Measurements from ENCODE around the gene RC3H2. TPM values are rescaled to one million over a fixed set of nuclear protein-coding genes. Genes with fewer than 3 reads are reported as not detected.
"Not testable (repeated sequence)": the region's sequence is repeated elsewhere in the genome, so short reads cannot be mapped to it uniquely, and the experiment has no call there.

Gene RC3H2
- total RNA-seq, 4 donors from 2014 or later = 24.2 to 30.9 (median 27.1) TPM

DNA sequence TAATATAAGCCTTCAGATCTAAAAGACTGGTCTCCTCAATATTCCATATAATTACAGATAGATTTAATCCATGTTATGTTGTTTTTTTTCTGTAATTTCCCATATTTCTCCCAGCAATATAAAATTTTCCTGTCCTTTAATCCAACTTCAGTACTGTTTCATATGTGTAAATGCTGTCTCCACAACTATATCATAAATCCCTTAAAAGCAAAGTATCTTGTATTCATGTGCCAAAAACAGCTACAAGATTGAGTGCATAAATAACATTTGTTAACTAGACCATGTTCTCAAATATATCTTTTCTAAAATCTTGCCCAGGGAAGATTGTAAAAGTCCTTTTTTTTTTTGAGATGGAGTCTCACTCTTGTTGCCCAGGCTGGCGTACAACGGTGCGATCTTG, 41.8 kb downstream of the RC3H2 start:
- no peak for TF ChIP-seq POLR2A (IDR thresholded peaks at IDR 0.05)
- TF ChIP-seq, protein P1, sequence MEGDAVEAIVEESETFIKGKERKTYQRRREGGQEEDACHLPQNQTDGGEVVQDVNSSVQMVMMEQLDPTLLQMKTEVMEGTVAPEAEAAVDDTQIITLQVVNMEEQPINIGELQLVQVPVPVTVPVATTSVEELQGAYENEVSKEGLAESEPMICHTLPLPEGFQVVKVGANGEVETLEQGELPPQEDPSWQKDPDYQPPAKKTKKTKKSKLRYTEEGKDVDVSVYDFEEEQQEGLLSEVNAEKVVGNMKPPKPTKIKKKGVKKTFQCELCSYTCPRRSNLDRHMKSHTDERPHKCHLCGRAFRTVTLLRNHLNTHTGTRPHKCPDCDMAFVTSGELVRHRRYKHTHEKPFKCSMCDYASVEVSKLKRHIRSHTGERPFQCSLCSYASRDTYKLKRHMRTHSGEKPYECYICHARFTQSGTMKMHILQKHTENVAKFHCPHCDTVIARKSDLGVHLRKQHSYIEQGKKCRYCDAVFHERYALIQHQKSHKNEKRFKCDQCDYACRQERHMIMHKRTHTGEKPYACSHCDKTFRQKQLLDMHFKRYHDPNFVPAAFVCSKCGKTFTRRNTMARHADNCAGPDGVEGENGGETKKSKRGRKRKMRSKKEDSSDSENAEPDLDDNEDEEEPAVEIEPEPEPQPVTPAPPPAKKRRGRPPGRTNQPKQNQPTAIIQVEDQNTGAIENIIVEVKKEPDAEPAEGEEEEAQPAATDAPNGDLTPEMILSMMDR (IDR thresholded peaks at IDR 0.05) = no peak
- intact Hi-C loops (cut with DNase I; ENCODE audit: low total_unique reads) = no loop called here
- WGBS, 2 donors = 96 to 100% methylated on average over 3 of the region's 3 CpGs
- no peak for DNase-seq (ENCODE audit: low spot score in 2 of 2)
- H3K4me3 ChIP-seq (ENCODE audit: low read depth, poor library complexity, severe bottlenecking) = no peak overlapping the region

DNA sequence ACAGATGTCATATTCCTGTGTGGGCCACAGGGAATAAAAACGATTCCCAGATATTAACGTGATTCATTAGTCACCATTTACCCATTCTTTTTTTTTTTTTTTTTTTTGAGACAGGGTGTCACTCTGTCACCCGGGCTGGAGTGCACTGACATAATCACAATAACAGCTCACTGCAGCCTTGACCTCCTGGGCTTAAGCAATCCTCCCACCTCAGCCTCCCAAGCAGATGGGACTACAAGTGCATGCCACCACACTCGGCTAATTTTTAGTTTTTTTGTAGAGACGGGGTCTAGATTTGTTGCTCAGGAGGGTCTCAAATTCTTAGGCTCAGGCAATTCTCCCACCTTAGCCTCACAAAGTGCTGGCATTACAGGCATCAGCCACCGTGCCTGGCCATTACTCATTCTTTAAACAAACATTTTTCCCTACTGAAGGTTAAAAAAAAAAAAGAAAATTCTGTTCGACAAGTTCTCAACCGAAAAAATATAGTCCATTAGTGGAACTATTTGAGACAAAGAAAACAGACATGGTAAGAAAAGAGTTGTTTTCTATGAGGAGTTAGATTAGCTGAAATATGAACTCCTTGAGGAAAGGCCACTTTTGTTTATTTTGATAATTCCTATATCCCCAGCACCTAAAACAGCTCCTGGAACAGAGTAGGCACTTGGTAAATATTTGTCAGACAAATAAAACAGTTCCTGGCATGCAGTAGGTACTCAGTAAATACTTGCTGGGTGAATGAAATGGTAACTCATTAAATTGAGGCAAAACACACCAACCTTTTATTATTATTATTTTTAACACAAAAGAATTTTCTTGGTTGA, 44.6 kb downstream of the RC3H2 start:
- 91 to 92% methylated on average over 8 of the region's 8 CpGs for WGBS, 2 donors
- intact Hi-C loops (cut with DNase I; ENCODE audit: low total_unique reads) = no loop called here
- no peak overlapping the region for H3K4me3 ChIP-seq (ENCODE audit: low read depth, poor library complexity, severe bottlenecking)
- DNase-seq (ENCODE audit: low spot score in 2 of 2) = no peak
- TF ChIP-seq, protein P1 (IDR thresholded peaks at IDR 0.05) = no peak
- no peak for TF ChIP-seq POLR2A (IDR thresholded peaks at IDR 0.05)

DNA sequence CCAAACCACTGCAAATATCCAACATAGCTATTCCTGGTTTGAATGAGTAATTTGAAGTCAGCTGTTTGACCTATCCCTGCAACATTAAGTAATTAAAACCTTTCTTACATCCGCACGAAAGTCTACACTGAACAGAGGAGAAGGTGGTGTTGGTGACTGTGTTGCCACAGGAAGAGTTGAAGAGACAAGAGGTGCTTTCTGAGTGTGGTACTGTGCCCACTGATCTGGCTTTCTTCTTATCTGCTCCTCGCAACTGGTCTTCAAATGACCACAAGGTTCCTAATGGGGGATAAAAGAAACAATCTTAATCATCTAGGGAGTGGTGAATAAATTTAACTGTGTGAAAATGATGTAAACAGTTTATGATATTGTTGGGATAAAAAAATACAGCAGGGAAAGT, 47.3 kb downstream of the RC3H2 start:
- no peak overlapping the region for H3K4me3 ChIP-seq (ENCODE audit: low read depth, poor library complexity, severe bottlenecking)
- intact Hi-C loops (cut with DNase I; ENCODE audit: low total_unique reads) = no loop called here
- DNase-seq (ENCODE audit: low spot score in 2 of 2) = no peak
- 94 to 95% methylated on average over 3 of the region's 3 CpGs for WGBS, 2 donors
- TF ChIP-seq POLR2A (IDR thresholded peaks at IDR 0.05) = no peak
- TF ChIP-seq, protein P1 (IDR thresholded peaks at IDR 0.05) = no peak

DNA sequence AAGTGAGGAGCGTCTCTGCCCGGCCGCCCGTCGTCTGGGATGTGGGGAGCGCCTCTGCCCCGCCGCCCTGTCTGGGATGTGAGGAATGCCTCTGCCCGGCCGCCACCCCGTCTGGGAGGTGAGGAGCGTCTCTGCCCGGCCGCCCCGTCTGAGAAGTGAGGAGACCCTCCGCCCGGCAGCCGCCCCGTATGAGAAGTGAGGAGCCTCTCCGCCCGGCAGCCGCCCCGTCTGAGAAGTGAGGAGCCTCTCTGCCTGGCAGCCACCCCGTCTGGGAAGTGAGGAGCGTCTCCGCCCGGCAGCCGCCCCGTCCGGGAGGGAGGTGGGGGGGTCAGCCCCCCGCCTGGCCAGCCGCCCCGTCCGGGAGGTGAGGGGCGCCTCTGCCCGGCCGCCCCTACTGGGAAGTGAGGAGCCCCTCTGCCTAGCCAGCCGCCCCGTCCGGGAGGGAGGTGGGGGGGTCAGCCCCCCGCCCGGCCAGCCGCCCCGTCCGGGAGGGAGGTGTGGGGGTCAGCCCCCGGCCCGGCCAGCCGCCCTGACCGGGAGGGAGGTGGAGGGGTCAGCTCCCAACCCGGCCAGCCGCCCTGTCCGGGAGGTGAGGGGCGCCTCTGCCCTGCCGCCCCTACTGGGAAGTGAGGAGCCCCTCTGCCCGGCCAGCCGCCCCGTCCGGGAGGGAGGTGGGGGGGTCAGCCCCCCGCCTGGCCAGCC, 52.9 kb downstream of the RC3H2 start:
- WGBS, 2 donors = 98% methylated on average over 17 of the region's 59 CpGs; no CpG with 5 or more reads in 1 of the 2 donors
- H3K4me3 ChIP-seq (ENCODE audit: low read depth, poor library complexity, severe bottlenecking); DNase-seq (ENCODE audit: low spot score in 2 of 2); intact Hi-C loops (cut with DNase I; ENCODE audit: low total_unique reads): not testable (repeated sequence)

DNA sequence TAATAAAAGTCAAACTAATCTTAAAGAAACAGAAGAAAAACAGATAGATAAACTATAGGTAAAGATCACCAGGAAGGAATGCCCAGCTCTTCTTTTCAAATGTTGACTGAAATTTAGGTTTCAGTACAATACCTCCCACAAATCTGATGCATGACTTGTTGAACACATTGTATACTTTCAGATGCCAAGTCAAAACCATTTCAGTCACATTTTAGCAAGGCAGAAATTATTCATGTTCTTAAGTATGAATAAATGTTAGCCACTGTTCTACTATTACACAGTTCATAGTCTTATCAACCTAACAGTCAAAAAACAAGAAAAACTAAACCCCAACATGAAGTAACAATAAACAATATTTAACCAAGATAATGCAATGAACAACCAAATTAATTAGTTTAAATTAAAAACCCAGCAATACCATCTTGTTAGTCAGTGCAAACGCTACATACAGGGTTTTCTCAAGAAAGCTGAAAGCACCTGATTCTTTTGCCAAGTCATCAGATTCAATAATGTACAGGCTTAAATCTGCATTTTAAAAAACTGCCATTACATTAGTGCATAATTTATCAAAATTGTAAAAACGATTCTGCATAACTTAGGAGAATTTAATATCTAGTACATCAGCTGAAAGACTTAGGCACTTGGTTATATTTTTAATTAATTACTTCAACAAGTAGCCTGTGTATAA, 56.8 kb downstream of the RC3H2 start:
- TF ChIP-seq, protein P1 (IDR thresholded peaks at IDR 0.05) = no peak
- no peak for TF ChIP-seq POLR2A (IDR thresholded peaks at IDR 0.05)
- intact Hi-C loops (cut with DNase I; ENCODE audit: low total_unique reads) = no loop called here
- no peak overlapping the region for H3K4me3 ChIP-seq (ENCODE audit: low read depth, poor library complexity, severe bottlenecking)
- WGBS, 2 donors = 67 to 88% methylated on average over 2 of the region's 2 CpGs
- no peak for DNase-seq (ENCODE audit: low spot score in 2 of 2)

DNA sequence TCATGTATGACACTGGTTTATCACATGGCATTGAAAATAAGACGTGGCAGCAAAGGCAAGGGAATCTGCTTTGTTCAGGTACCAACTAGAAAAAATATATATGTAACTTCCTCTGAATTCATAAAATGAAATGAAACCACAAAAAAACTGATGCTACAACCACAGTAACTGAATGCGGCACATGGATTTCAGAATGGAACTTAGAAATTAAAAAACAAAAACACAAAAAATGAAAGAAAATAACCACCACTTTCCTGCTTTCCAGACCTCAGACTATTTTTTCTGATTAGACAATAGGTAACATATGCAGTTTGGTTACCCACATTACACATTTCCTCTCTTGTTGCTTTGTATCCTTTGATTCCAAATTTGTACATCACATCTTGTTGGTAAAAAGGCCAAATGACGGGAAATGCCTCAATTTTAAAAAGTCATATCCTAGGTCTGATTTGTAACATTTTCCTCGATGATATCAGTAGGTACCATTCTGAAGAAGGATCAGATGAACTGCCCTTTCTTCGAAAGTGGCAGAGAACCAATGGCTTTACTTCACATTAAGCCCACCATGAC, 58.7 kb downstream of the RC3H2 start:
- DNase-seq (ENCODE audit: low spot score in 2 of 2) = no peak
- TF ChIP-seq POLR2A (IDR thresholded peaks at IDR 0.05) = no peak
- TF ChIP-seq, protein P1 (IDR thresholded peaks at IDR 0.05) = no peak
- no peak overlapping the region for H3K4me3 ChIP-seq (ENCODE audit: low read depth, poor library complexity, severe bottlenecking)
- 88 to 89% methylated on average over 5 of the region's 5 CpGs for WGBS, 2 donors
- intact Hi-C loops (cut with DNase I; ENCODE audit: low total_unique reads) = no loop called here

Measured in lower leg skin (tissue), 4 donors.